HG03469 (cell line): ENCODE data around the gene TRIM32.

ENCODE experiments used
- ATAC-seq: cut with Tn5 transposase; IDR thresholded peaks from one replicate; pipeline ENCODE4 v1.9.1; 2021; ENCODE audit warnings: mild to moderate bottlenecking, moderate library complexity, moderate number of reproducible peaks; ENCODE audit not compliant: unreplicated experiment

TRIM32 gene

DNA sequence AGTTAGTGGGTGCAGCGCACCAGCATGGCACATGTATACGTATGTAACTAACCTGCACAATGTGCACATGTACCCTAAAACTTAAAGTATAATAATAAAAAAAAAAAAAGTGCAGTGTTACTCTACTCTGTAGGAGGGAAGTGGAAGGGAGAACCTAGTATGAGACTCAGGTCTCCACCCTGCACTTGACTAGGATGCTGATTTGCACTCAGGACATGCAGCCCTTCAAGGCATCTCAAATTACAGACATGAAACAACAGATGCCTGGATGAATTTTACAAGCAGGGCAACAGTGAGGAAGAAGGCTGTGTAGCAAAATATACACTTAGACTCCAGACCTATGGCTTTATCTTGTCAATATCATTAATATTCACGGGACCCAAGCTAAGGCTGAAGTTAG, 16.5 kb downstream of the TRIM32 start:
- no peak for ATAC-seq

DNA sequence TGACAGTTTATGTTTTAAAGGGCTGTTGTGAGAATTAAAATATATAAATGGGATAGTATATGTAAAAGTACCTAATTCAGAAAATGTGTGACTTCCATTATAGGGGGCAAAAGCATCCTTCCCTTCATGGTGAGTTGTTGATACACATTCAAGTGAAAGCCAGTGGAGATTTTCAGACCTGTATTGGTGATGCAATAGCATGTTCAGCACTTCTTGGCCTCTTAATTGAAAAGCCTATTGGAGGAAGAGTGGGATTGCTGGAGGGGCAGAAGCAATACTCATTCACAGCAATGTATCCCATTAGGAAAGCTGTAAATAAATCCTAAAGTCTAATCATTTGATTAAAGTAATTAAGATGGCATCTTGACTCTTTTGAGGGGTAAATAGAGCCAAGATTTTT, 17.4 kb downstream of the TRIM32 start:
- ATAC-seq = no peak

DNA sequence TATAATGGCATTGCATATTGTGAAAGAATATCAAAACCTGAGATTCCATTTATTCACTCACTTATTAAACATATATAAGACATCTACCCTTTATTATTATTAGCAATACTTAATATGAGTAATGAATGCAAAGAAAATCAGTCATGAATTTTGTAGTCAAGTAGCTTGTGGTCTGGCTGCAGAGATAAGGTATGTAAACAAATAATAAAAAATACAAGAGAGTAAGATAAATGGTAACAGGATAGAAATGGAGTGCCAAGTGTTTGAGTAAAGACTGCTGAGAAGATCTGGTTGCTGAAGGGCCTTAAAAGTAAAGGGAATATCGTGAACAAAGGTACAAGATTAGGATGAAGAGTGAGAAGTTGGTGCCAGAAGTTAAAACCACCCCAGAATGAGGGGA, 18.4 kb downstream of the TRIM32 start:
- ATAC-seq = no peak

DNA sequence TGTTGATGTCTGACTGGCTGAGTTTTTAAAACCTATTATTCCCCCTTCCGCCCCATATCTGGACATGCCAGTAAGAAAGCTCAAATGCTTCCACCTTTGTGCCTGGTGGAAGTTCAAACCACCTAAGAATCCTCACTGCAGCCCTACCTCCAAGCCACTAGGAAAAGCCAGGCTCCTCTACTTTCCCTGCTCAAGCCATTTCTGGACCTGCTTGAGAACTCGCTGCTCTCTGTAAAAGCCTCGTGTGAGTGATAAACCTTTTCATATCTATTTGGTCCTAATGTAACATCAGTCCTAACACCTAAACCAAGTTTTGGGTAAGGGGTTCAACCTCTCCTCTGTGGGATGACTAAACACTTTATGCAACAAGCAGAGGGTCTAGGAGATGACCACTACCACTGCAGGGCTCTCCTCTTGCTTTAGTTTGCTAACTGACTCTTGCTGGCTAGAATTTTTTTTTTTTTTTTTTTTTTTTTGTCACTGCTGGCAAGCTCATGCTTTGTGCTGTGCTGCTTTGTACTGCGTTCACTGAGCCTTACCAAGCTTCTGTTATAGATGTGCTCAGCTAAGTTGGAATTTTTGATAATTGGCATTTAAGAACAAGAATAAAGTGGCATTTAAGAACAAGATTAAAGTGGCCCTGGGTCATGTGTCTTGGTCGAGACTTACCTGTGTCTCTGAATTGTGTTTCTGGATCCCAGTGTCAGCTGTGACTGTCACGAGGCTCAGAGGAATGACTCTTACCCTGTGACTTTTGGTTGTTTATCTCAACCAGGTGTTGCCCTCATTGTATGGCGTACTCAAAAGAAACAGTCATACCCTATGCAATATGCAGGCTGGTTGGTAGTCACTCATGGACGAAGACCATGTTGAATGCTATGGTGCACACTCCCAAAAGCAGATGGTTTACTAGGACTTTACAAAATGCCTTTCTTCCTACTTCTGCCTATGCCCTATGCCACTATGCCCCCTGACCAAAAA, 19.5 kb downstream of the TRIM32 start:
- no peak for ATAC-seq

DNA sequence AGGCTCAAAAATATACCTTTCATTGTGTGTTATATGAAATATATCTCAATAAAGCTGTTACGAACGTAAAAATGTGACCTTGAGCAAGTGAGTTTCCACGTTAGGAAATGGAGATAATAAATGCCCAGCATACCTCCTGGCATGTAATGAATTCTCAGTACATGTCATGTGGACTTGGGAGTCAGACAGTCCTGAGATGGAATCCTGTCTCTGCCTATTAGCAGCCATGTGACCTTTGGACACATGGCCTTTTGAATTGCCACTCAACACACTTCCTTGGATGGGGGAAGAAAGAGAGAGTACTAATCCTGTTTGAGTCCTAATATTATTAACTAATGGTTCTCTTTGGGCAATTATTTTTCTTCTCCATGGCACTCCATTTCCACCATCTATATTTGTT, 25.7 kb downstream of the TRIM32 start:
- ATAC-seq = no peak

DNA sequence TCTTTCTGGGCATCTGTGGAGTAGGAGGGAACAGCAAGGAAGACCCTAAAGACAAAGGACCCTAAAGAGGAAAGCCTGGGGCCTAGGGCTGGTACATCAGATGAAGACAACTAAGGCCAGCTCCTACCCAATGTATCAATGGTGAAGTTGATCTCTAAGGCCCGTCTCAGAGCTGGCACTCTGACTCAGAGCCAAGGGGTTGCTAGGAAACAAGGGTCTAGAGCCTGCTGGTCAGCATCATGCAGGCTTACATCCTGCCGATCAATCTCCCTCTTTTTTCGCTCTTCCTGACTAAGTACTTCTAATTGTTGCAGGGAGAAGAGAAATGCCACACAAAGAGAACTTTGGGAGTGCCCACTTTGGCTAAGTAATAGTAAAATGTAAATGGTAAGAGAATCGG, 26.2 kb downstream of the TRIM32 start:
- no peak for ATAC-seq

DNA sequence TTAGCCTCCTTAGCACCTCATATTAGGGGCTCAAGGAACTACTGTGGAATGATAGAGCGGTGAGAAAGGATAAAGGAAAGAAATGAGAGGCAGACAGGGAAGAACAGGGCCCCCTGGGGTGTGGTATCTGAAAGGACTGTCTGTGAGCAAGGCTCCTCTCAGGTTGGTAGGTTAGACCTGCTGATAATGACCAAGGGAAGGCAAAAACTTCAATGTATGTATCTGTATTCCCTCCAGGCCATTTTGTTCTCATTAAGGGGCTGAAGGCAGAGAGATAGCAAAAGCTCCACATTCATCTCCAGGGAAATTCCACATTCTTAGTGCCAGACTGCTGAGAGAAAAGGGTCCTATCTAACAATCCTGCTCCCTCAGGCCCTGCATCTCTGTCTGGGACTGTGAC, 28.6 kb downstream of the TRIM32 start:
- ATAC-seq = no peak

DNA sequence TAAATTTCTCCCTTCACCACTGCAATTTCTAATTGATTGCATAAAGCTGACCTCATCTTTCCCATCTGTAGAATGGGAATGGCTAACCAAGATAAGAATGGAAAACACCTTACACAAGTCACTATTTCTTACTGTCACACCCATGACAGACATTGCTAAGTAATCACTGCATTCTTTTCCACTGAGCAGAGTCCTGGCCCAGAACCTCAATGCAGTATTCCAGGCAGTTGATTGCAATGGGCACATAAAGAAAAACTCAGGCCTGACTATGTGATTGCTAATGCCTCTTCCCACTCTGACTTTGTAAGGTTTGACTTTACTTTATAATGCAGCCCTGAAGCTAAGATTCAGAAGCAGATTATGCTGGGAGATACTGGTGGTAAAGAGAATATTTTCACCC, 29.3 kb downstream of the TRIM32 start:
- no peak for ATAC-seq

DNA sequence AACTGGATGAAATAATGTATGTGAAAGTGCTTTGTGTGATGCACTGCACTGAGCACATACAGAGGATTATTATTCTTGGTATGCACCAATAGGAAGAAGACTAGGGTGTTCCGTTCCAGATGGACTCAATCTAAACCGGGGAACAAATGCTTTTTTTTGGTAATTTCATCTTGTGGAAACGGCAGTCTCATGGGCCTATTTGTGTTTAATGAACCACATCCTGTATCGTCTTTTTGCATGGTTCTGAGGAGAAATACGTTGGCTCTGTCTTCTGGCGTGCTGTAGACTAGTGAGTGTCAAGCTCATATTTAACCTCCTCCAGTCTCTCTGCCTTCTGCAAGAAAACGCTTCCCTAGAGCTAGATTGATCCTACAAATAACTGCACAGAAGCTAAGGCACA, 30.0 kb downstream of the TRIM32 start:
- ATAC-seq = no peak

DNA sequence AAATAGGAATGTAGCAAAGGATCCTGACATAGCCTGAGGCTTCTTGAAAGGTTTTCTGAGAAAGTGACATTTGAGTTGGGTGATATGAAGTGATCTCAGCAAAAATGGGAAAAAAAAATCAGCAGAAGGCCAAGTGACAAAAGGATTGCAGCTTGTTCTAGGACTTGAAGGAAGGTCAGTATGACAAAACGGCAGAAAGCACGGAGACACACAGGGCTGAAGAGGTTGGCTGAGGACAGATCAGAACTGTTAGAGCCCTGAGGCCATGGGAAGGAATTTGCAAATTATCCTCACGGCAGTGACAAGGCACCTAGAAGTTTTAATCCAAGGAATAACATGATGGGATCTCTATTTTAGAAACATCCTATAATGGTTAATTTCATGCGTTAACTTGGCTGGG, 31.0 kb downstream of the TRIM32 start:
- ATAC-seq = no peak

DNA sequence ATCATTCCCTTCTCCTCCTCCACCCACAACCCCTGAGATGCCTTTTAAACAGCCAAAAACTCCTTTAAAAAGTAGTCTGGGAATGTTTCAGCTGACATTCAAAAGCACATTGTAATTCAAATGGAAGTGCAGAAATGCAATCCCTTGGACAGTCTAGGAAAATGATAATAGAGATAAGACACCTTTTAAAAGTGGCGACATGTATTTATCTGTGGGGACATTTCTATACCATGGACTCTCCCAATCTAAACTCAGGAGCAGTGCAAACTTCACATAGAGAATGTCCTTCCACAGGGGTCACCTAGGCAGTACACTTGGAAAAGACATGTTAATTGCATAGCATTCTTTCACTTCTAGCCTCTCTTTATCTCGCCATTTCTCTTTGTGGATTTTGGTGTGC, 33.0 kb downstream of the TRIM32 start:
- no peak for ATAC-seq

DNA sequence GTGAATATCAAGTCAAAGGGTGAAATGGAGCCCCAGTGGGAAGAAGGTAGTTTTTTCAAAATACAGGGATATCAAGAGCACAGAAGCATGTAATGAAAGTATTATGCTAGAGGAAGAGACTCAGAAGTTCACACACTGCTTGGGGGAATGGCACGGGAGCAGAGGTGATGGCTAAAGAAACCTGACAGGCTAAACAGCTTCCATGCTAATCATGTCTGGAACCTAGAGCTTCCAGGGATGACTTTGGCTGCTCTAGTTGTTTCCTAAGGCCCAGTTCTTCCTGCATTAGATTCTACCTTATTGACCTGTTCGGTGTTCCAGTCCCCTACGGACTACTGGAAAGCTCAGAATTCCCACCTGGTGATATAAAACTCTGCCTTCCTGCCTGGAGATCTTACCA, 34.3 kb downstream of the TRIM32 start:
- ATAC-seq = no peak

DNA sequence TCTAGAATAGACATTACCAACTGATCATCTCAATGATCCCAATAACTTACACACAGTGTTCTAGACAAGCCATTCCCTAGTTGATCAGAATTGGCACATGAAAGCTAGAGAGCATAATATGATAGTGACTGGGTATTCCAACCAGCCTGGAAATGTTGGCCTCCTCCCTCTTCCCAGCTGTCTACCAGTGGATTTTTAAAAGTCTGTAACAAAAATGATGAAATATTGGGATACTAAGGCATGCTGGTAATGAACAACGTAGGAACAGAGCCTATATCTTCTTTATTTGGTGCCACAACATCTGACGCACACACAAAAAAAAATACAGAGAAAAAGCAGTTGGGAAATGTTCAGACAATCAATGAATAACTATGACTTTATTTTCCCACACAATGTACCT, 34.8 kb downstream of the TRIM32 start:
- ATAC-seq = no peak

DNA sequence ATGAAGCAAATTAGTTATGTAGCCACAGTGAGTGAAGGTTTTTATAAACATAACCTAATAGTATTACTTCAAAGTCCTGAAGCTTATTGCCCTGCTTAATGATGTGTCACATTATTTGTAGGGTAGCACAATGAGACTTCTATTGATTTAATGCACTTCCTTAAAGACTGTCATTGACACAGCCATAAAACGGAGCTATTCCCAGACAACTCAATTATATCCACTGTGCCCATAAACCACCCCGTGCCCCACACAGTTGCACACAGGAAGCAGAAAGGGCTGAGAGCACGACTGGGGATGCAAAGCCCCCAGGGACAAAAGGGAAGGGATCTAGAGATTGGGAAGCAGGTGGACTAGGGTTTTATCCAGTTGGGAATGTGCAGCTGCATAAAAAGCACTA, 37.0 kb downstream of the TRIM32 start:
- no peak for ATAC-seq

DNA sequence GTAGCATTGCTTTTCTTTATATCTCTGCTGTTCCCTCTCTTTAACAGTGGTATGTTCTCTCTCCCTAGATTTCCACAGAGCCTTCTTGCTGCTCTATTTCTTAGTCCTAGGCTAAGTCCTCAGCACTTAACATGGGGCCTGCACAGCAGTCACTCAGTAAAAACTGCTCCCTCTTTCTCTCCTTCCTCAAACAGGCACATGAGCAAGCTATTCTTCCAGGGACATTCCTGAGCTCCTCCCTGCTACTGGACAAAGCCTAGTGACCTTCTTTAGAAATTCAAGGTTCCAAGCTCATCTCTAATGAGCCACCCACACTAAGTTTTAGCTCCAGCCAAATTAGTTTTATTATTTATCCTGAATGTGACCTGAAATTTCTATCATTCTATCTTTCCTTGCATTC, 39.5 kb downstream of the TRIM32 start:
- no peak for ATAC-seq

DNA sequence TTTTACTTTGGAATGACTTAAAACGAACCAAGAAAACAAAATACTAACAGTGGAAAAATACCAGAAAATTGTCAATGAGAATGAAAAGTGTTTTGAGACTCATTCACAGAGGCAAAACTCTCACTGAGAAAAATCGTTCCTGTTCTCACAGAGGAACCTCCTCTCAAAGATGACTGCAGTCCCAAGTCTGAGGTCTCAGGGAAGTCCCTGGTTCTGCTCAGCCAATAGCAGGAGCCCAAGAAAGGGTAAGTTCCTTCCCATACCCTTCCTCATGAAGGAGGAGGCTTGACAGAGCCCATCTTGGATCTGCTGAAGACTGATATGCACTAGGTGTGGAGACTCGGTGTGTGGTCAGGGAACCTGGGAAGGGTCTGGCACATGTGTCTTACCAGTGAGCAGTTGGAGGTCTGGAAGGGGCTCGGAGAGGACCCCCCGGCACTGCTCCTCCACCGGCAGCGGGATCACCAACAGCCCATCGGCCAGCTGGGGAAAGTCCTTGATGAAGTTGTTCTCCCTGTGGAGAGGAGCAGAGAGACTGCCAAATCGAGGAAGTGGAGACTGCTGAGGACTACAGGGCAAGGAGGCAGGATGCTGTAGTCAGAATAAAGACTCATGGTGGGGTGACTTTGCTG, 46.0 kb downstream of the TRIM32 start:
- ATAC-seq = no peak

DNA sequence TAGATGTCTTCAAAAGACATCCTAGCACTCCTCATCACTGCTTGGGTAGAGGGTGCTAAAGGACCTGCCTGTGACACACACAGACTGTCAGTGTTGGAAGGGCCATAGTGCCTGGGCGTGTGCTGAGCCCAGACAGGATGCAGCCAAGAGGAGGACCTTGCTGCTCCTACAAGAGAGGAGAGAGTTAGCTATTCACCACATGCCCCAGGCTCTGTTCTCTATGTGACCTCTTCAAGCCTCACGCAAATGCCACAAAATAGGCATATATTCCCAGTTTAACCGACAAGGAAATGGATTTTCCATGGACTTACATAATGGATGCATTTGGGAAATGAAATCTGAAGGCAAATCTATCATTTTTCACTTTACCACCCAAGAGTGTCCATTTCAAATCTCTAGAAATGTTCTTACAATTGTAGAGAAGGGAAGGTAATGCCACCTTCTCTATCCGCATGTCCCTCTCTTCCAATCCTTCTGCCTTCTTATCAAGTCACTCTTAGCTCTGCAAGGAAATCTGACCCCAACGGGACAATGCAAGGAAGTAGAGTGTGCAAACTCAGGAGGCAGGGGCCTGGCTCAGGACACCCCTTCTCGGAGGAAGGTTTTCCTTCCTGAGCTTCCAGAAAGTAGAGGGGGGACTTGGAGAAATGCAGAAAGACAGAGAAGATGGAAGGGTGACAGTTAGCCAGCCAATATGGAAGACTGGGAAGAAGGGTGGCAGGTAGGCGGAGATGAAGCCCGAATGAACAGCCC, 49.5 kb downstream of the TRIM32 start:
- ATAC-seq = no peak

DNA sequence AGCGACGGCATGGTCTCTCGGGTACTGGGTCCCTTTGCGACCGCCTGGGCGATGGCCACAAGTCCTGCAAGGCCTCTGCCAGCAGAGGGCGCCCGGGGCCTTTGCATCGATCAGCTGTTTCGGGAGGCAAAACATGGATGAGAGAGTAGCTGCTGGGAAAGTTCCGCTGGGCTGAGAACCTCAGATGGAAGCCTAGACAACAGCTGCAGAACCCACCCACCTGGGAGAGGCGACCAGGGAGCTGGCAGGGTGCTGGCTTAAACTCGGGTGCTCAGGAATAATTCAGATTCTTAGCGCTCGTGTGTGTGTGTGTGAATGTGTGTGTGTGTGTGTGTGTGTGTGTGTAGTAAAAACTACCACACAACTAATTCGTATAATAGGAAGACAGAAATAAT, 50.0 kb downstream of the TRIM32 start:
- peak; percentile 44 for ATAC-seq

DNA sequence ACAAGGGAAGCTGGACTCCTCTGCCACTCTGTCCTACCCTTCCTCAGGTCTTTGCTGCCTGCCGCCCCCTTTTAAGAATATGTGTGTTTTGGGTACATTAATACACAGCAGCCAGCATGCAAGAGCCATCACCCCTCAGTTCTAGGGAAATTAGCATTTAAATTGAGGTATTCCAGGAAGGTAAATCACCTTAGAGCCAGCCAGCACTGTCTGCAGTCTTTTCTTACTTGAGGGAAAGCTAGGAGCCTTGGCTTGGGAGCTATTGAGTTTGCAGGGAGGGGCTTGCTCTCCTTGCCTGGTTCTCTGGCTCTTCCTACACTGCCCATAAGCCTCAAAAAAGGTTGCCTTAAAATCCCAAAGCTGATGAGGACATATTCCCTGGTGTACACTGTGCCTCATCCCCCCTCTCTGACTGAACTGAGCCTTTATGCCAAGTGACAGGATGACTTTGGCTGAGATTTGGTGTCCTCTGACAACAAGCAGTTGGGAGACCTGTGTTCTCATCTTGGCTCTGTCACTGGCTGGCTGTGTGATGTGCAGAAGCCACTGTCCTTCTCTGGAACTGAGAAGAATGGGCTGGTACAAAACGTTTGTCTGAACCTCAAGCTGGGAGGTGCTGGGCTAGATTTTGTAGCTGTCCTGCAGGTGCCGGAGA, 54.1 kb downstream of the TRIM32 start:
- ATAC-seq = no peak

DNA sequence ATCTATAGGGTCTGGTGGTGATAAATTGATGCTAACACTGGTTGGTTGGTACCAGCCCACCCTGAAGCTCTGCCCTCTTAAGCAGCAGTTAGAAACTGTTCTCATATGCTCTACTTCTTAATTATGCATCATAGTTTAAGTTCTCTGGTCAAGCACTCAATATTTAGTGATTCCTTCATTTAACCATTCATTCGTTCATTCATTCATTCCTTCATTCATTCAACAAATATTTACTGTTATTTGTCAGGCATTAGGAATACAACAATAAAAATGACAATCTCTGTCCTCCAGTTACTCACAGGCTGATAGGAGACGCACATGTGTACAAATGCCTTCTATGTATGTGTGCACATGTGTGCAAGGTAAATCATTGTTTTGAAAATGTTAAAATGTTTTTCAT, 54.6 kb downstream of the TRIM32 start:
- ATAC-seq = no peak

DNA sequence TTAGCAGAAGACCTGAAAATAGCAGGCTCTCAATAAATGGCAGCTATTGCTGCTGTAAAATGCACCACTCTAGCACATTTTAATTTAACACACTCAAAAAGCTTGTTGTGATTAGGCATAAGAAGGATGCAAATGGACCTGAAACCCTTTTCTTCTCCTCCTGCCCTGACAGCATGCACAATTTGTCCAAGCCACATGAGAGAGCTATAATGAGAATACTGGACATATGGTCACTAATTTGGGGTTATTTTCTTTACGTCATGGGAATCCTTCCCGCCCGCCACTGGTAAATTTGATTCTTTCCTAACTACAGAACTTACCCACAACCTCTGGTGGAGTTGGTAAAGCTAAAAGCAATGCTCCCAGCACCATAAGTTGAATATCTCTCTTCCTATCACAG, 62.1 kb downstream of the TRIM32 start:
- no peak for ATAC-seq
